ENCODE results near the gene MAP3K12.

DNA sequence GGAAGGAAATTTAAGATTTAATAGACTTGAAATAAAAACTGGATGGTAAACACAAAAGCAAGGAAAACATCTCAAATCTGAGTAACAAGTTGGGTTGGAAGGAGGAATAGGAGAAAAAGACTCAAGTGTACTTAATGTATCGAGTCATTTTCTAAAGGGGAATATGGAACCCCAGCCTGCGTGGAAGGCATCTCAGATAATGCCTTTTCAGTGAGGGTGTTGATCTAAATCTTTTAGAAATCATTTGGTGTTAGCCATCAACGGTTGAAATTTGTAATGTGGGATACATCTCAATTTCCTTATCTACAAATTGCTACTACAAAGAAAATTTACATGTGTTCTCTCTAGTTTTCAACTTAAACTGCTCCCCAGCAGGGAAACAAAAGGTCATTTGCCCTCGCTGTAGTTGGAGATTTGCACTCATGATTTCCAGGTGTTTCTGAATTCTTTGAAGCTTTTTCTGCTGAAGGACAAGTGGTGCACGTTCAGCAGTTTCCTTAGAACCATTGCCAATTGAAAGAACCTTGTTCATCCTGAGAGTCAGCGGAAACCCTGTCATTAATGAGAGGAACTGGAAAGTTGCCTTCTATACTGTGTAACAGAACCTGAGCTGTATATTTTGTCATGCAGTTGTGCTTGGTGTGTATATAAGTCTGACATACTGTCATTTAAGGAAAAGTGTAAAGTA, 45.2 kb downstream of the MAP3K12 start:
- TF ChIP-seq EZH2phosphoT487 (IDR thresholded peaks at IDR 0.05; ENCODE audit: unreplicated experiment): no peak
- TF ChIP-seq, protein P1, sequence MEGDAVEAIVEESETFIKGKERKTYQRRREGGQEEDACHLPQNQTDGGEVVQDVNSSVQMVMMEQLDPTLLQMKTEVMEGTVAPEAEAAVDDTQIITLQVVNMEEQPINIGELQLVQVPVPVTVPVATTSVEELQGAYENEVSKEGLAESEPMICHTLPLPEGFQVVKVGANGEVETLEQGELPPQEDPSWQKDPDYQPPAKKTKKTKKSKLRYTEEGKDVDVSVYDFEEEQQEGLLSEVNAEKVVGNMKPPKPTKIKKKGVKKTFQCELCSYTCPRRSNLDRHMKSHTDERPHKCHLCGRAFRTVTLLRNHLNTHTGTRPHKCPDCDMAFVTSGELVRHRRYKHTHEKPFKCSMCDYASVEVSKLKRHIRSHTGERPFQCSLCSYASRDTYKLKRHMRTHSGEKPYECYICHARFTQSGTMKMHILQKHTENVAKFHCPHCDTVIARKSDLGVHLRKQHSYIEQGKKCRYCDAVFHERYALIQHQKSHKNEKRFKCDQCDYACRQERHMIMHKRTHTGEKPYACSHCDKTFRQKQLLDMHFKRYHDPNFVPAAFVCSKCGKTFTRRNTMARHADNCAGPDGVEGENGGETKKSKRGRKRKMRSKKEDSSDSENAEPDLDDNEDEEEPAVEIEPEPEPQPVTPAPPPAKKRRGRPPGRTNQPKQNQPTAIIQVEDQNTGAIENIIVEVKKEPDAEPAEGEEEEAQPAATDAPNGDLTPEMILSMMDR (conservative IDR thresholded peaks at IDR 0.05; ENCODE audit: low read depth in 2 of 2): no peak
- TF ChIP-seq, protein P2, sequence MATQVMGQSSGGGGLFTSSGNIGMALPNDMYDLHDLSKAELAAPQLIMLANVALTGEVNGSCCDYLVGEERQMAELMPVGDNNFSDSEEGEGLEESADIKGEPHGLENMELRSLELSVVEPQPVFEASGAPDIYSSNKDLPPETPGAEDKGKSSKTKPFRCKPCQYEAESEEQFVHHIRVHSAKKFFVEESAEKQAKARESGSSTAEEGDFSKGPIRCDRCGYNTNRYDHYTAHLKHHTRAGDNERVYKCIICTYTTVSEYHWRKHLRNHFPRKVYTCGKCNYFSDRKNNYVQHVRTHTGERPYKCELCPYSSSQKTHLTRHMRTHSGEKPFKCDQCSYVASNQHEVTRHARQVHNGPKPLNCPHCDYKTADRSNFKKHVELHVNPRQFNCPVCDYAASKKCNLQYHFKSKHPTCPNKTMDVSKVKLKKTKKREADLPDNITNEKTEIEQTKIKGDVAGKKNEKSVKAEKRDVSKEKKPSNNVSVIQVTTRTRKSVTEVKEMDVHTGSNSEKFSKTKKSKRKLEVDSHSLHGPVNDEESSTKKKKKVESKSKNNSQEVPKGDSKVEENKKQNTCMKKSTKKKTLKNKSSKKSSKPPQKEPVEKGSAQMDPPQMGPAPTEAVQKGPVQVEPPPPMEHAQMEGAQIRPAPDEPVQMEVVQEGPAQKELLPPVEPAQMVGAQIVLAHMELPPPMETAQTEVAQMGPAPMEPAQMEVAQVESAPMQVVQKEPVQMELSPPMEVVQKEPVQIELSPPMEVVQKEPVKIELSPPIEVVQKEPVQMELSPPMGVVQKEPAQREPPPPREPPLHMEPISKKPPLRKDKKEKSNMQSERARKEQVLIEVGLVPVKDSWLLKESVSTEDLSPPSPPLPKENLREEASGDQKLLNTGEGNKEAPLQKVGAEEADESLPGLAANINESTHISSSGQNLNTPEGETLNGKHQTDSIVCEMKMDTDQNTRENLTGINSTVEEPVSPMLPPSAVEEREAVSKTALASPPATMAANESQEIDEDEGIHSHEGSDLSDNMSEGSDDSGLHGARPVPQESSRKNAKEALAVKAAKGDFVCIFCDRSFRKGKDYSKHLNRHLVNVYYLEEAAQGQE (IDR thresholded peaks at IDR 0.05; ENCODE audit: unreplicated experiment): no peak

Measured in GM23338 (cell line).